Measurements from ENCODE around the gene RNF20.

DNA sequence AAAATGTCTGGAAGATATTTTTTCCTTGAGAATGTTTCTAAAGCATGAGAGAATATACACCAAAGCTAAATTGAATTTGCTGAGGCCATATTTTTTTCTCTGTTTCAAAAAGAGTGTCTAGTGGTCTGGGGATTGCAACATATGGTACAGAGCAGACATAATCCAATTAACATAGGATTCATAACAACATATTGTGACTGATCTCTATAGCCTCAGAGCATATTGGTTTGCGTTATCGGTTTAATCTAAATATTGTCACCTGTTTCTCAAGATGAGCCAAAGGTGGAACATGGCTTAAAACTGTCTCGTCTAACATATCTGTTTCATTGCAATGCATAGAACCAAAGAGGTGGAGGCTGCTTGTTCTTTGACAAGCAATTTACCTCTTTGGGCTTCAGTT, 57.2 kb downstream of the RNF20 start:
- TF ChIP-seq, protein P1, sequence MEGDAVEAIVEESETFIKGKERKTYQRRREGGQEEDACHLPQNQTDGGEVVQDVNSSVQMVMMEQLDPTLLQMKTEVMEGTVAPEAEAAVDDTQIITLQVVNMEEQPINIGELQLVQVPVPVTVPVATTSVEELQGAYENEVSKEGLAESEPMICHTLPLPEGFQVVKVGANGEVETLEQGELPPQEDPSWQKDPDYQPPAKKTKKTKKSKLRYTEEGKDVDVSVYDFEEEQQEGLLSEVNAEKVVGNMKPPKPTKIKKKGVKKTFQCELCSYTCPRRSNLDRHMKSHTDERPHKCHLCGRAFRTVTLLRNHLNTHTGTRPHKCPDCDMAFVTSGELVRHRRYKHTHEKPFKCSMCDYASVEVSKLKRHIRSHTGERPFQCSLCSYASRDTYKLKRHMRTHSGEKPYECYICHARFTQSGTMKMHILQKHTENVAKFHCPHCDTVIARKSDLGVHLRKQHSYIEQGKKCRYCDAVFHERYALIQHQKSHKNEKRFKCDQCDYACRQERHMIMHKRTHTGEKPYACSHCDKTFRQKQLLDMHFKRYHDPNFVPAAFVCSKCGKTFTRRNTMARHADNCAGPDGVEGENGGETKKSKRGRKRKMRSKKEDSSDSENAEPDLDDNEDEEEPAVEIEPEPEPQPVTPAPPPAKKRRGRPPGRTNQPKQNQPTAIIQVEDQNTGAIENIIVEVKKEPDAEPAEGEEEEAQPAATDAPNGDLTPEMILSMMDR (conservative IDR thresholded peaks at IDR 0.05; ENCODE audit: low read depth, low read length), result no peak
- no peak for TF ChIP-seq EZH2 (IDR thresholded peaks at IDR 0.05; ENCODE audit: borderline replicate concordance, low read depth, low read length, poor library complexity, severe bottlenecking)

Data from A673 (cell line).